Memory B cell (primary cell): Measurements from ENCODE around the gene RPUSD1.
"Not testable (repeated sequence)": the region's sequence is repeated elsewhere in the genome, so short reads cannot be mapped to it uniquely, and the experiment has no call there.

Experiments
- ATAC-seq: fragments of 150-1000 bp; cut with Tn5 transposase; 2 replicates; pipeline ENCODE4 v1.10.0; 2021; ENCODE audit warnings: low read depth, mild to moderate bottlenecking, moderate library complexity
- DNase-seq, 2 donors: peaks; one replicate each; pipeline ENCODE4 v3.0.0; 2022; ENCODE audit warnings: low spot score in 2 of 2
- H3K27ac Mint-ChIP-seq: one replicate; pipeline ENCODE4 v1.8.0; 2022; ENCODE audit warnings: mild to moderate bottlenecking, moderate library complexity, mixed read lengths
- H3K27me3 Mint-ChIP-seq: one replicate; pipeline ENCODE4 v1.8.0; 2022; ENCODE audit warnings: mixed read lengths
- H3K36me3 Mint-ChIP-seq: one replicate; pipeline ENCODE4 v1.8.0; 2022; ENCODE audit warnings: mild to moderate bottlenecking, mixed read lengths
- H3K4me1 Mint-ChIP-seq: one replicate; pipeline ENCODE4 v1.8.0; 2022; ENCODE audit warnings: mixed read lengths
- H3K4me3 Mint-ChIP-seq: one replicate; pipeline ENCODE4 v1.8.0; 2022; ENCODE audit warnings: mild to moderate bottlenecking, moderate library complexity, mixed read lengths
- H3K9me3 Mint-ChIP-seq: one replicate; pipeline ENCODE4 v1.8.0; 2022; ENCODE audit warnings: mixed read lengths

The RPUSD1 gene

GRCh38 chr16:824194-824593, 36.0 kb upstream of the RPUSD1 start:
- no peak for DNase-seq
- Mint-ChIP-seq H3K27ac (no peak overlapping the region), H3K4me3 (no peak overlapping the region), H3K36me3 (no peaks in the 10 kb centered on the region), H3K27me3 (peaks cover 9% of the 10 kb centered on the region), H3K9me3 (no peaks in the 10 kb centered on the region), H3K4me1 (peaks cover 5% of the 10 kb centered on the region)
- ATAC-seq, result no peak

- Mint-ChIP-seq H3K4me1 (peaks cover 5% of the 10 kb centered on the region), H3K27ac (no peak overlapping the region), H3K9me3 (no peaks in the 10 kb centered on the region), H3K27me3 (peaks cover 9% of the 10 kb centered on the region), H3K4me3 (no peak overlapping the region), H3K36me3 (no peaks in the 10 kb centered on the region)
- no peak for ATAC-seq
- no peak for DNase-seq
These were observed 34.7 kb upstream of the RPUSD1 start for GRCh38 chr16:822909-823297.

- peaks cover 9% of the 10 kb centered on the region for H3K27me3 Mint-ChIP-seq
- H3K27ac Mint-ChIP-seq, result no peak overlapping the region
- ATAC-seq (no peak), DNase-seq (no peak)
- H3K36me3 Mint-ChIP-seq, result no peaks in the 10 kb centered on the region
- no peaks in the 10 kb centered on the region for H3K9me3 Mint-ChIP-seq
- H3K4me1 Mint-ChIP-seq, result peaks cover 5% of the 10 kb centered on the region
- H3K4me3 Mint-ChIP-seq, result no peak overlapping the region
These were observed 34.2 kb upstream of the RPUSD1 start for GRCh38 chr16:822174-822908.

- Mint-ChIP-seq H3K4me3 (no peak overlapping the region), H3K4me1 (peaks cover 5% of the 10 kb centered on the region), H3K36me3 (no peaks in the 10 kb centered on the region), H3K27ac (no peak overlapping the region), H3K27me3 (peaks cover 9% of the 10 kb centered on the region), H3K9me3 (no peaks in the 10 kb centered on the region)
- DNase-seq, result no peak
- no peak for ATAC-seq
These were observed 33.6 kb upstream of the RPUSD1 start for GRCh38 chr16:821751-822150.

- H3K4me1 Mint-ChIP-seq, result peaks cover 5% of the 10 kb centered on the region
- H3K27ac Mint-ChIP-seq, result no peak overlapping the region
- H3K27me3 Mint-ChIP-seq, result peaks cover 11% of the 10 kb centered on the region
- no peak overlapping the region for H3K4me3 Mint-ChIP-seq
- ATAC-seq (no peak), DNase-seq (no peak)
- H3K36me3 Mint-ChIP-seq, result no peaks in the 10 kb centered on the region
- no peaks in the 10 kb centered on the region for H3K9me3 Mint-ChIP-seq
These were observed 32.6 kb upstream of the RPUSD1 start for GRCh38 chr16:820748-821147.

- H3K27me3 Mint-ChIP-seq, result peaks cover 11% of the 10 kb centered on the region
- not testable (repeated sequence) for H3K27ac Mint-ChIP-seq, H3K4me1 Mint-ChIP-seq, H3K9me3 Mint-ChIP-seq, DNase-seq, H3K4me3 Mint-ChIP-seq, ATAC-seq, H3K36me3 Mint-ChIP-seq
These were observed 31.8 kb upstream of the RPUSD1 start for GRCh38 chr16:820044-820408.

- H3K9me3 Mint-ChIP-seq, result no peaks in the 10 kb centered on the region
- peak; percentile 54 for ATAC-seq
- H3K4me1 Mint-ChIP-seq, result peaks cover 5% of the 10 kb centered on the region
- DNase-seq, result no peak
- H3K27ac Mint-ChIP-seq, result no peak overlapping the region
- H3K36me3 Mint-ChIP-seq, result no peaks in the 10 kb centered on the region
- H3K4me3 Mint-ChIP-seq, result no peak overlapping the region
- H3K27me3 Mint-ChIP-seq, result peaks cover 11% of the 10 kb centered on the region
These were observed 31.3 kb upstream of the RPUSD1 start for GRCh38 chr16:819336-820043.

GRCh38 chr16:818592-818991, 30.4 kb upstream of the RPUSD1 start:
- no peak for DNase-seq
- Mint-ChIP-seq H3K4me1 (peaks cover 5% of the 10 kb centered on the region), H3K9me3 (no peaks in the 10 kb centered on the region), H3K27me3 (peaks cover 11% of the 10 kb centered on the region), H3K27ac (no peak overlapping the region), H3K36me3 (no peaks in the 10 kb centered on the region), H3K4me3 (no peak overlapping the region)
- ATAC-seq, result no peak

- Mint-ChIP-seq H3K36me3 (no peaks in the 10 kb centered on the region), H3K27ac (no peak overlapping the region), H3K27me3 (peaks cover 9% of the 10 kb centered on the region), H3K4me3 (no peak overlapping the region), H3K4me1 (peaks cover 5% of the 10 kb centered on the region), H3K9me3 (no peaks in the 10 kb centered on the region)
- no peak for DNase-seq
- no peak for ATAC-seq
These were observed 30.0 kb upstream of the RPUSD1 start for GRCh38 chr16:818132-818531.

GRCh38 chr16:817001-817906, 29.1 kb upstream of the RPUSD1 start:
- Mint-ChIP-seq H3K27me3 (peaks cover 14% of the 10 kb centered on the region), H3K4me3 (no peak overlapping the region), H3K9me3 (no peaks in the 10 kb centered on the region), H3K4me1 (peaks cover 7% of the 10 kb centered on the region), H3K36me3 (peaks cover under 1% of the 10 kb centered on the region), H3K27ac (no peak overlapping the region)
- DNase-seq (no peak), ATAC-seq (no peak)

GRCh38 chr16:815861-816260, 27.7 kb upstream of the RPUSD1 start:
- H3K27me3 Mint-ChIP-seq, result peaks cover 16% of the 10 kb centered on the region
- no peak overlapping the region for H3K27ac Mint-ChIP-seq
- peaks cover 2% of the 10 kb centered on the region for H3K9me3 Mint-ChIP-seq
- peaks cover 5% of the 10 kb centered on the region for H3K36me3 Mint-ChIP-seq
- ATAC-seq (no peak), DNase-seq (no peak)
- H3K4me1 Mint-ChIP-seq, result peaks cover 7% of the 10 kb centered on the region
- no peak overlapping the region for H3K4me3 Mint-ChIP-seq

GRCh38 chr16:814974-815373, 26.8 kb upstream of the RPUSD1 start:
- no peak overlapping the region for H3K4me3 Mint-ChIP-seq
- ATAC-seq, result no peak

GRCh38 chr16:813916-814412, 25.8 kb upstream of the RPUSD1 start:
- ATAC-seq (no peak), DNase-seq (no peak)
- H3K9me3 Mint-ChIP-seq, result peaks cover 2% of the 10 kb centered on the region
- no peak overlapping the region for H3K4me3 Mint-ChIP-seq
- H3K27ac Mint-ChIP-seq, result no peak overlapping the region
- peaks cover 17% of the 10 kb centered on the region for H3K27me3 Mint-ChIP-seq
- peaks cover 5% of the 10 kb centered on the region for H3K36me3 Mint-ChIP-seq
- H3K4me1 Mint-ChIP-seq, result peaks cover 2% of the 10 kb centered on the region

More at GRCh38 chr16:814974-815373, 26.8 kb upstream of the RPUSD1 start:
- peaks cover 17% of the 10 kb centered on the region for H3K27me3 Mint-ChIP-seq
- H3K9me3 Mint-ChIP-seq, result peaks cover 2% of the 10 kb centered on the region
- H3K4me1 Mint-ChIP-seq, result peaks cover 5% of the 10 kb centered on the region
- H3K36me3 Mint-ChIP-seq, result peaks cover 5% of the 10 kb centered on the region
- no peak for DNase-seq
- no peak overlapping the region for H3K27ac Mint-ChIP-seq
